ENCODE results near the gene CES5A.
"Not testable (repeated sequence)": the region's sequence is repeated elsewhere in the genome, so short reads cannot be mapped to it uniquely, and the experiment has no call there.

CES5A gene

DNA sequence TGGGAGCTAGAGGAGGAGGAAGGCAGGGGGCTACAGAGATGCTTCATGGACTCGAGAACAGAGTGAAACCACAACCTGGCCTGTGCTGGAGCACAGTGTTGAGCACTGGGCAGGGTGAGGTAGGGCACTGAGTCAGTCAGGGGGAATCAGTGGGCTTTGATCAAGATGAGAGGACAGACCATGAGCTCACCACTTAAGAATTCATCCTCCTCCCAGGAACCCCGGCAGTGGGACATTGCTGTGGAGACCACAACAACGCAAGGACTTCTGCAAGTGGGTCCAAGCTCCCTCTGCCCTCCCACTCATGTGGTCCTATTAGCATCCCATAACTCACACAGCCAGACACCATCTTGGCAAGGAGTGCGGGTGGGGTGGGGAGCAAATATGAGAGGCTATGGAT is 1.7 kb upstream of the CES5A start:
- DNase-seq (ENCODE audit: low read depth in 3 of 3, low spot score in 1 of 3): no peak

DNA sequence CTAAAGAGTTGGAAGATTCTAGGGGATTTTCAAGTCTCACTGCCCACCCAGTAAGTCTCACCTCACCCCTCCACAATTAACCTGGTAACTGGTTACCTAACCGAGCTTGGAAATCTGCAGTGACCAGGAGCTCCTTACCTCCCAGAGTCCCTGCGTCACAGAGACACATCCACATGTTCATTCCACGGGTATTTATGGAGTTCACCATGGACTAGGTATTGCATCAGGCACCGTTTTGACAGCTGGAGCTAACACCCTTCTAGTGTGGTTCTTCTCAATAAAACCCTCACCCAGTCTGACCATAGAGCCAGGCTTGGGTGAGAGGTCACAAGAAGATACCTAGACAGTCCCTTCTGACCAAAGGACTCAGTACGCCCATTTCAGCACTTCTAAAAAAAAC is 2.1 kb downstream of the CES5A start:
- DNase-seq (ENCODE audit: low read depth in 3 of 3, low spot score in 1 of 3): no peak

DNA sequence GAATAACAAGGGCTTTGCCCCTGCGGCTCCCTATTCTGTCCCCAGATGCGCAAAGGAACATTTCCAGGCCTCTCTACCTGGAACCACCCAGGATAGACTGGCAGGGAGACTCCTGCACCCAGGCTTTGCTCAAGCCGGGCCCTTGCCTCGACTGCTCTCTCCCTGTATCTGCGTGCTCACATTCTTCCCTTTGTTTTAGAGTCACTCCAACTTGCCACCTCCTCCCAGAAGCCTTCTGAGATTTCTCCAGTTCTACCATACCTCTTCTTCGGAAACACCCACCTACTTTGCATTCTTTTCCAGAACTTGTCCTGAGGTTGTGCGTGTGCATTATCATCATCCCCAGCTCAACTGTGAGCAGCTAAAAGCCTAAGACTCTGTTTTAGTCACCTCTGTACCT is 3.0 kb downstream of the CES5A start:
- no peak for DNase-seq (ENCODE audit: low read depth in 3 of 3, low spot score in 1 of 3)

DNA sequence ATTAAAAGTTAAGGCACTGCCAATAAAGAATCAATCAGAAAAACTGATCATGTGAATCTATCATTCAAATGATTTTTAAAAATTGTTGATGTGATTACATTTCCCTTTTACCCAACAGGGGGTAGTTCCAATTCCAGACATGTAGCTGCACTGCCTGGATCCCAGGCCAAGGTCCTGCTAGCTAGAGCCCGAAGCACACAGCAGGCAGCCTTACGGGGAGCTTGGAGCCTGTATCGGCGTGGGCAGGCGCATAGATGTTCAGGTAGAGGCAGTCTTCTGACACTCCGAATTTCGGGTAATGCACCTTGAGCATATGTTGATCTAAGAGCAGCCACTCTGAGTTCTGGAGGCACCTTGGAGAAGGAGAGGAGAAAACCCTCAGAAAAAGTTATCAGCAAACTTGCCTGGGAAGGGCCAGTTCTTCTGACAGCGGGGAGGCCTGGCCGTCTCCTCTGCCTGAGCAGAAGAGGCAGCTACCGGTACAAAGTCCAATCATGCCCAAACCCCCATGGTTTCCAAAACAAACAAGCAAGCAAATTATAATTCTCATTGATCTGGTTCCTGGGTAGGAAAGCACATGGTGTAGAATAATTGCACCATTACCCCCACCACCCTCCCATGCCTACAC is 3.6 kb downstream of the CES5A start:
- DNase-seq (ENCODE audit: low read depth in 3 of 3, low spot score in 1 of 3): no peak

DNA sequence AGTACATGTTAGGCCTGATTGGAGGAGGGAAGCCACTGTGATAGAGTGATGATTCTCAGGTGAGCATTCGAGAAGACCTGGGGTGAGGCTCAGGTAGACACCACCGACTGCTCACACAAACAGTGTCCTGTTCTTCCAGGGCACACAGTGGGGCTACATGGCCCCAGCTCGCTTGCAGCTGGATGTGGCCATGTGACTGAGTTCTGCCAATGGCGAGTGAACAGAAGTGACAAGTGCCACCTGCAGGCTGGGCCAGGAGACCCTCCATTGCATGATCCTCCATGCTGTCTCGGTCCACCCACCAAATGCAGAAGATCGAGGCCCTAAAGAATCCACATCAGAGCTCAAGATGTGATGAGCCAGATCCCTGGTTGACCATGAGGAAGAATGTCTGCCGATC is 6.2 kb downstream of the CES5A start:
- no peak for DNase-seq (ENCODE audit: low read depth in 3 of 3, low spot score in 1 of 3)

DNA sequence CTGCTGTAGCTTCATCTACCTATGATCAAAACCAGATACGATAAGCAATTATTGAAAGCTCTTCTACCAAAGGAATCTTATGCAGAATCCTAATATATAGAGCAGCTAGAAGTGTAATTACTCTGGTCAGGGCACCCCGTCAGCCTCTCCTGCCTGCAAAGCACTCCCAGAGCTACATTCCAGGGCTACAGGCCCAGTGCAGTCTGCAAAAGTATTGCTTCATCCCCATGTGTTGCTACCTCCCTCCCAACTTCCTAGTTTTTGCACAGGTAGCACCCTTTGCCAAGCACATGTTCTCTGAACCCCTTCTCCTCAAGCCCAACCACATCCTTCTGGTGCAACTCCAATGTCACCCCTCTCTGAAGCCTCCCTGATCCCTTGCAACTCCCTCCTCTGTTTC is 7.0 kb downstream of the CES5A start:
- no peak for DNase-seq (ENCODE audit: low read depth in 3 of 3, low spot score in 1 of 3)

DNA sequence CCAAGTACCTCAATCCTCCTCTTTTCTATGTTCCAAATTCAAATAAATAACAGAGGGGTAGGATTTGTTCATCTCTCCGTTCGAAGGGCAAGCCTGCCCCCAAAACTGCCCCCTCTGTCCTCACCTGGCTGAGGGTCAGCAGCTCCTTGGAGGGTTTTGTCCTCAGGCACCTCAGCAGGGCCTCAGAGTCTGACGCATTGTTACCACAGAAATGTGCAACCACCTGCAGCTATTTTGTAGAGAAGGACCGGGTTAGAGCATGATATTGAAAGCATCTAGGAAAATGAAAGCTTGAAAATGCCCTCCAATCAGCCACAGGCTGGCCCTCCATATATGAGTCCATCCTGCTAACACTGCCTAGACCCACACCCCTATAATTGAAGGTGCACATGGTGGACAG is 13.9 kb downstream of the CES5A start:
- no peak for DNase-seq (ENCODE audit: low read depth in 3 of 3, low spot score in 1 of 3)

DNA sequence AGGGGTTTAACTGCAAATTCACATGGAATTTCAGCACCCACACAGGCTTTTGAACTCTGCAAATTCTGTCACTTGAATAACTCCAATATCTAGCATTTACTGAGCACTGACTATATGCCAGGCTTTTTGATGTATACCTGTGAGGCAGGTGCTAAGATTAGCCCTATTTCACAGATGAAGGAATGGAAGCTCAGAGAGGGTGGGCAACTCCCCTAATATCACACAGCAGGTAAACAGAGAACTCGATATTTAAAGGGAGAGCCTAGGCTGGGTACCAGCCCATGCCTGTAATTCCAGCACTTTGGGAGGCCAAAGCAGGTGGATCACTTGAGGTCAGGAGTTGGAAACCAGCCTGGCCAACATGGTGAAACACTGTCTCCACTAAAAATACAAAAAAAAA is 17.5 kb downstream of the CES5A start:
- DNase-seq (ENCODE audit: low read depth in 3 of 3, low spot score in 1 of 3): not testable (repeated sequence)

DNA sequence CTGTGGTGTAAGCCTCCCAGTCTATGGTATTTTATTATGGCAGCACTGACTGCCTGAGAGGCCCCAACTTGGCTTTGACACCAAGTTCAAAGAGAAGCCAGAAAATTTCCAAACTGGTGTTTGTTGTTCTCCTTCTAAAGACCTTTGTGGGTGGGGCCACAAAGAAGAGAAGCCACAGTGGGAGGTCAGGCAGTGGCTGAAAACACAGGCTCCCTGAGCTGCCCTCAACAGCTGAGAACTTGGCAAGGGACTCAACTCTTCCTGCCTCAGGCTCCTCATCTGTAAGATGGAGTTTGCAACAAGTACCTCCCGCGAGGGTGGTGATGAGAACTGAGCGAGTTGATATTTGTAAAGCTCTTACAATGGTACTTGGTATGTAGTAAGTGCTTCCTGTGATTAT is 18.2 kb downstream of the CES5A start:
- DNase-seq (ENCODE audit: low read depth in 3 of 3, low spot score in 1 of 3): no peak

DNA sequence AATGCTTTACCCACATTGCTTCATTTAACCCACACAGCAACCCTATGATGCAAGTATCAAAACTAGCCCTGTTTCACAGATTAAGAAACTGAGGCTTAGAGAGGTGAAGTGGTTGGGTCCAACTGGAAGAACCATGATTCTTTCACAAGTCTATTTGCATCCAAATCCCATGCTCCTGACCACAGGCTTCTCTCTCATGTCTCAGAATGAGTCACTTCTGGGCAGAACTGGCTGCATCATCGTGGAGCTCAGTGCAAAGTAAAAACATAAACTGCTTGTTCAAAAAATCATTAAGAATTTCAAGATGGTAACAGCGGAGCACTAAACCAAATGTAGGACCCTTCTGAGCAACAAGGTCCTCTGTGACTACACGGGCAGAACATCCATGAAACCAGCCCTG is 22.1 kb downstream of the CES5A start:
- DNase-seq (ENCODE audit: low read depth in 3 of 3, low spot score in 1 of 3): no peak

DNA sequence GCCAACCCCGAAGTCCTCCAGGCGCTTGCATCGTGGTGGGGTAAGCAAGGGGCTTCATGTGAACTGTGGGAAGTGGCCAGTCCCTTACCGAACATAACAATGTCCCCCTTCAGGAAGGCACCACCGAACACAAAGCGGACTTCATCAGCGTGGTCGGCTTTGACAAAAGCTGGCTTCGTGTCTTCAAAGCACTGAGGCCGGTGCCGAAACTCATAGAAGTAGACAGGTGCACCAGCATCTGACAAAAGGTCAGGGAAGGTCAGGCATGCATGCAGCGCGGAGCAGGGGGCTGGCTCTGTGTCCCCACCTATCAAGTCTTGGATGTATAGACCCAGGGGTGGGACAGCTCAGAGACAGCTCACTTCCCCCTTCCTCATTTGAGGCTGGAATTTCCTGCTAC is 25.6 kb downstream of the CES5A start:
- DNase-seq (ENCODE audit: low read depth in 3 of 3, low spot score in 1 of 3): no peak

DNA sequence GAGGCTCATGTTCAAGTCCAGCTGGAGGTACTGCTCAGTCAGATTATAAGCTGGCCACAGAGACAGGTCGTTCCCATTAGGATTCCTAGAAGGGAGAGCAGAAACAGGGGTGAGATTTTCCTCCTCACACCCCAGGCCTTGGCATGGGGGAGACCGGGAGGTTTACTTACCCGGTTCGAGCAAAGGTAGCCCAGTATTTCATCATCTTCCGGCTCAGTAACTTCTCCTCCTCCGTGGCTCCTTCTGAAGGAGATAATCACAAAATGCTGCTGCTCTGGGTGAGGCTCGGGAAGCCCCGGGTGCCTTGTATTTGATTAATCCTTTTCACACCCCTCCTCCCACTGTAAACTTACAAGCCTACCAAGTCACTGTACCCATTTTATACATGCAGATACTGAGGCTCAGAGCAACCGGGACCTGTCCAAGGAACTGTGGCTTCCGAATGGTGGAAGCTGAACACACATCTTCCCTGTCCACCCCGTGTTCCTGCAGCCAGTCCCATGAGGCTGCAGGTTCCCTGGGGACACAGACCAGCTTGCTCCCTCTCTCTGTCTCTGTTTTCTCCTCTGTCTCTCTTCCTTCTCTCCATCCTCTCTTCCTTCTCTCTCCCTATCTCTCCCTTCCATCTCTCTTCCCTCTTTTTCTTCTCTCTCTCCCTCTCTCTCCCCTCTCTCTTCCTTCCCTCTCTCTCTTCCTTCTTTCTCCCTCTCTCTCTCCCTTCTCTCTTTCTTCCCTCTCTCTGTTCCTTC is 28.4 kb downstream of the CES5A start:
- DNase-seq (ENCODE audit: low read depth in 3 of 3, low spot score in 1 of 3): no peak

DNA sequence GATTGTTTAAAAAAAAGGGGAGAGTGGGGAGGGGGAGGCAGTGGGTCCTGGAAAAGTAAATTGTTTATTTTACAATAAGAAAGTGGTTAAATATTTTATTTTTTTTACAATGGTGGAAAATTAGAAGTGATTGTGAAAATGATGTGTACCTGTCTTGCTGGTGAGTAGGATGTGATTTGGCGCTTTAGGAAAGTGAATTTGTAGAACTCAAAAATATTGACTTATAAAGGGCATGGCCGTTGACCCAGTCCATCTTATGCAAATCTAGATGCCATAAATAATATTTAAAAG is 32.1 kb downstream of the CES5A start:
- DNase-seq (ENCODE audit: low read depth in 3 of 3, low spot score in 1 of 3): no peak

DNA sequence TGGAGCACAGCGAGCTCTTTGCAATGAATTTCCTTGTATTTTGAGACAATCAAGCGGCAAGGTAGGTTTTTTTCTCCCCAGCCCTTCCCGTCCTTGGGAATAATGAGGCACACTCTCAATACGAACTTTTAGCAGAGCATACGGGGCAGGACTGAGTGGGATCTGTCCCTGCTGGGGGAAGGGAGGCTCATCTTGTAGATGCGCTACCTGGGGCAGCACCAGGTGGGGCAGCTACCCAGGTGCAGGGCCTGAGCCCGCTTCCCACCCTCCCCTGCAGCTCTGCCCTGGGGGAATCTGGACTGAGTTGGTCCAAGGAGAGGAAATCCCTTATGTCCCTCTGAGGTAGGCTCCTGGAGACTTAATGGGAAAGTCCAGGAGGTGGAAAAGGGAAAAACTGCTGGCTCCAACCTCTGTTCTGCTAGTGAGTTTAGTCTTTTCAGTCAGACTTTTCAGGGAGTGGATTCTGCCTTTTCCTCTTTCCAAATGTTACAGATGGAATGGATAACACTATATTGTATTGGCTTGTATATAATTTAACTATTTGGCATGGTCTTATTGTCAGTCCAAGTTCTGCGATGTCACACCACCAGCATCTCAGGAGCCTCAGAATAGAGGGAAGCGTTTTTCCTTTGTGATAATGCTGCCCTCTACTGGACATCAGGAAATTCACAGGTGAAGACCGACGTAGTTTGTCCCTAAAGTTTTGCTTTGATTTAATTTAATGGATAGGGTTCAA is 32.6 kb downstream of the CES5A start:
- no peak for DNase-seq (ENCODE audit: low read depth in 3 of 3, low spot score in 1 of 3)

DNA sequence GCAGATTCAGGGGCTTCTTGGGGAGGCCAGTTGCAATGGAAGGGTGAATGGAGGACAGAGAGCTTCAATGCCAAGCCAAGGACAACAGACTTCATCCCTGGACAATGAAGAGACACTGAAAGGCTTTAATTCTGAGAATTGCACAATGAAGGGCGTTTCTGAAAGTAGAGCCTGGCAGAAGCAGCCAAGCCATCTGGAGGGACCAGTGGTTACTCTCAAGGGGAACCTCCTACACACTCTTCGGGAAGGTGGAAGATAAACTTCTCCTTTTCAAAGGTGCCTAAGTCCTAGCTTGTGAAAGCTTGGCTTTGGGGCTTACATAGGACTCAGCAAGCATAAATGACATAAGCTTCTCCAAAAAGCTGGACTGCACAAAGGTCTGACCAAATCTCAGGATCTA is 36.1 kb downstream of the CES5A start:
- DNase-seq (ENCODE audit: low read depth in 3 of 3, low spot score in 1 of 3): no peak

DNA sequence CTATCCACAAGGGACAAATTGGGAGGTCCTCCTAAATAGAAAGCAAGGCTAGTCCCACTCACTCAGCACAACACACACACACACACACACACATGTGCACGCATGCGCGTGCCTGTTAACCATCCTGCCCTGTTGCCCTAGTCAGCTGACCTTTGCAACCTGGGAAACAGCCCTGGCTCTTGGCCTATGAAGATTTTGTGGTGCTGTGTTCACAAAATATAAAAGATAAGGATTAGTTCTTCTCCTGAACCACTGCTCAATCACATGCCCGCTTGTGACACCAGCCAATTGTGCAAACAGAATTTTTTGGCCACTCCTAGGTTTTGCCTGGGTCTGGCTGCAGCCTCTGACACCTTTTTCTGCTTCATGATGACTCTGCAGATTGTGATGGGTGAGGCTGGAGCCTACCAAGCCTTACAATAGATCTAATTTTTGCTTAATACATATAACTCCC is 39.0 kb downstream of the CES5A start:
- DNase-seq (ENCODE audit: low read depth in 3 of 3, low spot score in 1 of 3): no peak

DNA sequence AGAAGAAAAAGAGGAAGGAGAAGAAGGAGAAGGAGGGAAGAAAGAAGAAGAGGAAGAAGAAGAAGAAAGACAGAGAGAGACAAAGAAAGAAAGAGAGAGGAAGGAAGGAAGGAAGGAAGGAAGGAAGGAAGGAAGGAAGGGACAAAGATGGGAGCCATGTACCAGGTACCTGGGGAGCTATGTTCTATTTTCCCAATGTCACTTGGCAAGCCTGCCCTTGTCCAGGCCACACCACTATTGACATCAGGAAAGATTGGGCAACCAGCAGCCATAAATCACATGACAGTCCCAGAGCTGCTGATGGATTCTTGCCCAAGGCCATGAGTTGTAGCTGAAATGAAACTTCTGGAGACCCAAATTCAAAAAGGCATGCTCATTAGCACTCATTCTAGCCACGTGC is 39.6 kb downstream of the CES5A start:
- DNase-seq (ENCODE audit: low read depth in 3 of 3, low spot score in 1 of 3): no peak

DNA sequence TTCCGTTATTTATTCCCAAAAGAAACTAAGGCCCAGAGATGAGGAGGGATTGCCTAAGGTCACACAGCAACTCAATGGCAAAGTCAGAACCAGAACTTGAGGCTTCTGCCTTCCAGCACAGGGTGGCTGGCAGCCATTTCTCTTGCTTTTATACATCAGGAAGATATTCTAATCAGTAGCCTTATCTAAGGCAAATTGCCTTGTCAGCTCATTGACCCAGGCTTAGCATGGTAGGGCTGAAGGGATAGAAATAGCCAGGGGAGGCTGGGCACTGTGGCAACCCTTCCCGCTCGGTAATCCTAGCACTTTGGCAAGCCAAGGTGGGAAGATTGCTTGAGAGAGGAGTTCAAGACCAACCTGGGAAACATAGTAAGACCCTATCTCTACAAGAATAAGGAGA is 40.0 kb downstream of the CES5A start:
- not testable (repeated sequence) for DNase-seq (ENCODE audit: low read depth in 3 of 3, low spot score in 1 of 3)

DNA sequence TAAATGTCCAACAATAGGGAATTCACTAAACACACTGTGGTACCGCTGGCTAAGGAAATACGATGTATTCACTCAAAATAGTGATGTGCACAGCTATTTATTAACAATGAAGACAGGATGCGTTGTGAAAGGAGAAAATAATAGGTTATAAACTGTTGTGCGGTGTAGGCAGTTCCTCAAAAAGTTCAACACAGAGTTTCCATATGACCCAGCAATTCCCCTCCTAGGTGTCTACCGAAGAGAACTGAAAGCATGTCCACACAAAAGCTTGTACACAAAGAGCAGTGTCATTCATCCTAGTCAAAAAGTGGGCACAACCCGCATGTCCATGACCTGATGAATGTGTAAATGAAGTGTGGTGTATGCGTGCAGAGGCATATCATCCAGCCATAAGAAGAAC is 41.1 kb downstream of the CES5A start:
- no peak for DNase-seq (ENCODE audit: low read depth in 3 of 3, low spot score in 1 of 3)

DNA sequence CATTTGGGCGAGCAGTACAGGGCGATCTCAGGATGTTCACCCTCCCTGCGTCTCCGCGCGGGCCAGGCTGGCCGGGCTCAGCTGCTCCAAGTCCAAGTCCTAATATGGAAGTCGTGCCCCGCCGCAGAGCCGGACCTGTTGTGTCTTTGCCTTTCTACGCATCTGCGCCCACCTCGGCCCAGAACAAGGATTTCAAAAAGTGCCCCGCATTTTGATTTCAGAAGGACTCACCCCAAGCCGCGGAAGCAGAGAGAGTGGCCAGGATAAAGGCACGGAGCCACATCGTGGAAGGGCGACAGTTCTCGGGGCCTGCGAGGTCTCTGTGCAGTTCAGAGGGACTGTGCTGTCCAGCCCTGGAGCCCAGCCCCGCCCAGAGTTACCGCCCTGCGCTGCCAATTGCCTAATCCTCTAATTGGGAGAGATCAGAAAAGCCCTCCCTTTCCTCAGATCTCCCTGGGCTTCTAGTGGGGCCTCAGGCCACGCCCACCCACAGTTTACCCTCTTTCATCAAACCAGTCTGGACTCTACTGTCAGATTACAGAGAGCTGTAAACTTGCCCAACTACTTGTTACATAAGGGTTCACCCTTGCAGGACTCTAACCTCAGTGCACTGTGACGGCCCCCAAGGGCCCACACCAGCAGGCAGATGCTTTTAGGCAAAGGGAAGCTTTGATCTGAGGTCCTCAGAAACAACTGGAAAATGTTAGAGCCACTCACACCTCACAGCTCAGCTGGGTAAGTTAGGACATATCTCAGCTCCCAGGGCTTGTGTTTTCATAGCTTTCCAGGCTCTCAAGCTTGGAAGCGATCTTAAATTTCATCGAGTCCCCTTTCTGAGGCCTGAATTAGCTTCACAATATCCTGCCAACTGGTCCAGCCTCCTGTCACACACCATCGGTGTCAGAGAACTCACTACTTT is 42.1 kb downstream of the CES5A start, which contains the start of gene CES1:
TSS of gene CES1 (minus strand) at position 324 of the 919 bp plus-strand sequence. CDS start at position 283, 41 bp downstream.
- DNase-seq (ENCODE audit: low read depth in 3 of 3, low spot score in 1 of 3): no peak

DNA sequence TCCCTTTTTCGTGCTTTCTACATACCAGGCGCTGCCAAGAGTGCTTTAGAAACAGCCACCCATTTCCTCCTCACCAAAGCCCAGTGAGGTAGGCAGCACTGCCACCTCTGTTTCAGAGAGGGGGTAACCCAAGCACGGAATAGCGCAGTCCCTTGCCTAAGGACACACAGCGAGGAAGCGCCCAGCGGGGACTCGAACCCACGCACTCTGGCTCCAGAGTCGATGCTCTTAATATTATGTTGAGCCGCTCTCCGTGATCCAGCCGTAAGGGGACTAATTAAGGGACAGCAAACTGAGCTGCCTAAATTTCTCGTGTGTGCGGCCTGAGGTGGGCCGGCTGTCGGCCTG is 42.8 kb downstream of the CES5A start:
- no peak for DNase-seq (ENCODE audit: low read depth in 3 of 3, low spot score in 1 of 3)

Measured in stimulated activated CD4-positive, alpha-beta T cell treated with anti-CD3 and anti-CD28 coated beads, TNF-alpha, amount 100 ng/mL, for 1 hour (primary cell).